Measurements from ENCODE around the gene SLIT3. TPM values are rescaled to one million over a fixed set of nuclear protein-coding genes. Genes with fewer than 3 reads are reported as not detected.

The SLIT3 gene
- polyA plus RNA-seq, 1 of the 3 experiments (the other 2 are of a cell fraction), result 119 TPM

DNA sequence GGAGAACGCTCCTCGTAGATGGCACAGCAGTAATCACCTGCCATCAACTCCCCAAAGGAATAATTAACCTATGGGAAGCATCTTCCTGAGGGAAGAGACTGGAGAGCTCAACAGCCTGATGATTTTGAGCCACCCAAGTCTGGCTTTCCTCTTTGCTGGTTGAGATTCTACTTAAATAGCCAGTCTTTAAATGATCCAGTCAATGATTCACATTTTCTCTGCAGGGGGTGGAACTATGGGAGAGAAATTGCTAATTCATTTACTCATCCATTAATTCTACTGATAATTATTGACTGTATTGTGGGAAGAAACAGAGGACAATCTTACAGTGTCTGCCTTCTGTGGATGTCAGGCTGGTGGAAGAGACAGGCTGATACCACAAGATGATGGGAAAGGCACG, 366.8 kb downstream of the SLIT3 start:
- Histone ChIP-seq H4K20me1 (ENCODE audit: insufficient read depth) (no peaks in the 10 kb centered on the region), H3K4me1 (ENCODE audit: control insufficient read depth in 1 of 2, insufficient read depth in 2 of 2, low read depth in 1 of 2, low read length in 1 of 2) (peaks cover 0 to 5% of the 10 kb centered on the region in 2 experiments; a peak in 1 of 4 replicates), H3K36me3 (replicated peaks in 1 of 2; ENCODE audit: control insufficient read depth in 1 of 2, insufficient read depth in 2 of 2, low read length in 1 of 2) (no peaks in the 10 kb centered on the region), H3F3A (replicated peaks; ENCODE audit: insufficient read depth) (no peaks in the 10 kb centered on the region), H3K4me2 (no peak overlapping the region), H3K4me3 (ENCODE audit: low read depth in 2 of 2, low read length in 1 of 2) (no peak overlapping the region), H3K9me3 (no peaks in the 10 kb centered on the region), H3K9me2 (no peaks in the 10 kb centered on the region), H3K27me3 (ENCODE audit: insufficient read depth) (no peaks in the 10 kb centered on the region), H3K27ac (ENCODE audit: low read depth in 2 of 2, low read length in 1 of 2) (no peak overlapping the region), H3K79me2 (ENCODE audit: insufficient read depth) (no peaks in the 10 kb centered on the region), H3K9ac (no peak overlapping the region), H2AFZ (ENCODE audit: low read depth) (no peak overlapping the region)
- TF ChIP-seq MXI1 (IDR thresholded peaks at IDR 0.05; ENCODE audit: low read depth, low read length) (no peak), RAD21 (IDR thresholded peaks at IDR 0.05; ENCODE audit: low read length) (no peak), JUND (IDR thresholded peaks at IDR 0.05) (no peak), ELF1 (IDR thresholded peaks at IDR 0.05) (no peak), SMC3 (IDR thresholded peaks at IDR 0.05; ENCODE audit: low read depth, low read length) (no peak), TAF1 (IDR thresholded peaks at IDR 0.05; ENCODE audit: borderline replicate concordance, low read depth, low read length) (no peak)
- TF ChIP-seq, protein P1, sequence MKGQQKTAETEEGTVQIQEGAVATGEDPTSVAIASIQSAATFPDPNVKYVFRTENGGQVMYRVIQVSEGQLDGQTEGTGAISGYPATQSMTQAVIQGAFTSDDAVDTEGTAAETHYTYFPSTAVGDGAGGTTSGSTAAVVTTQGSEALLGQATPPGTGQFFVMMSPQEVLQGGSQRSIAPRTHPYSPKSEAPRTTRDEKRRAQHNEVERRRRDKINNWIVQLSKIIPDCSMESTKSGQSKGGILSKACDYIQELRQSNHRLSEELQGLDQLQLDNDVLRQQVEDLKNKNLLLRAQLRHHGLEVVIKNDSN (IDR thresholded peaks at IDR 0.05; ENCODE audit: borderline replicate concordance, low read depth), result no peak
- TF ChIP-seq, protein P2, sequence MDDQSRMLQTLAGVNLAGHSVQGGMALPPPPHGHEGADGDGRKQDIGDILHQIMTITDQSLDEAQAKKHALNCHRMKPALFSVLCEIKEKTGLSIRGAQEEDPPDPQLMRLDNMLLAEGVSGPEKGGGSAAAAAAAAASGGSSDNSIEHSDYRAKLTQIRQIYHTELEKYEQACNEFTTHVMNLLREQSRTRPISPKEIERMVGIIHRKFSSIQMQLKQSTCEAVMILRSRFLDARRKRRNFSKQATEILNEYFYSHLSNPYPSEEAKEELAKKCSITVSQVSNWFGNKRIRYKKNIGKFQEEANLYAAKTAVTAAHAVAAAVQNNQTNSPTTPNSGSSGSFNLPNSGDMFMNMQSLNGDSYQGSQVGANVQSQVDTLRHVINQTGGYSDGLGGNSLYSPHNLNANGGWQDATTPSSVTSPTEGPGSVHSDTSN (IDR thresholded peaks at IDR 0.05), result no peak
- ChIA-PET POLR2A (no interaction called here), CTCF (interaction anchor here (2.2 kb wide), 1 partner anchor 13 kb away, joined by 8 read pairs; no protein-coding TSS in a partner anchor)
- DNase-seq, result no peak
- WGBS (ENCODE audit: low lambda C conversion rate), result 98% methylated on average over 3 of the region's 3 CpGs

DNA sequence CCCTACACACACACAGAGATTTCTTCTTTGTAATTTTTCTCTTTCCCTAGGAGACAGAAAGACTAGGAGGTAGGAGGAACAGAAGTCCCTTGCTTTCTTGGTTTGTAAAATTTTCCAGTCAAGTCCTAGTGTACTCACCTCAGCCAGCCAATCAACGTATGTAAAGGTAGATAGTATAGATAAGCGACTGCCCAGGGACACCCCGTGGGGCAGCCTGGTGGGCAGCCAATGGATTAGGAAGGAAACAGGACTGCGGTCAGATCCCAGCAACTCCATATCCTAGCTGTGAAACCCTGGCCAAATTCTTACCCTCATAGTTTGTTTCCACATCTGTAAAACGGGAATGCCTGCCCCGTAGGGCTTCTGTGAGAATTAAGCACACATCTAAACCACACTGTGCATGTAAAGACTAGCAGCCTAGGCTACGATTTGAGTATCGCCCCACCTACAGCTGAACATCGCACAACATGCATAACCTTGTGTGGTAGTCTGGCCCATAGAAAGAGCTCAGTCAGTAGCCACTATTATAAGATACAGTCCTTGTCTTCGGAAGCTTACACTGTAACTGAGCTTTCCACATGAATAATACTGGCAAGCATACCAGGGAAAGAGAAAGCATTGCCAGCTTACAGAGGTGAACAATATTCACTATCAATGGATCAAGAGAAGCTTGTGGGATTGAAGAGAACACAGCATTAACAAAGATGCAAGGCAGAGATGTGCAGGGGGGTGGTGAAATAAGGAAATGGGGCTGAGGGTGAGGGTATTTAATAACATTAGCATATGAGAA, 368.3 kb downstream of the SLIT3 start:
- Histone ChIP-seq H4K20me1 (ENCODE audit: insufficient read depth) (no peaks in the 10 kb centered on the region), H3K4me2 (no peak overlapping the region), H3K36me3 (replicated peaks in 1 of 2; ENCODE audit: control insufficient read depth in 1 of 2, insufficient read depth in 2 of 2, low read length in 1 of 2) (no peaks in the 10 kb centered on the region), H3K4me1 (ENCODE audit: control insufficient read depth in 1 of 2, insufficient read depth in 2 of 2, low read depth in 1 of 2, low read length in 1 of 2) (peaks cover 0 to 2% of the 10 kb centered on the region in 2 experiments; a peak in 1 of 4 replicates), H3K9me3 (no peaks in the 10 kb centered on the region), H3K9ac (no peak overlapping the region), H2AFZ (ENCODE audit: low read depth) (no peak overlapping the region), H3K27me3 (ENCODE audit: insufficient read depth) (no peaks in the 10 kb centered on the region), H3K79me2 (ENCODE audit: insufficient read depth) (no peaks in the 10 kb centered on the region), H3F3A (replicated peaks; ENCODE audit: insufficient read depth) (no peaks in the 10 kb centered on the region), H3K9me2 (no peaks in the 10 kb centered on the region), H3K4me3 (ENCODE audit: low read depth in 2 of 2, low read length in 1 of 2) (no peak overlapping the region), H3K27ac (ENCODE audit: low read depth in 2 of 2, low read length in 1 of 2) (no peak overlapping the region)
- POLR2A ChIA-PET, result no interaction called here
- no peak for DNase-seq
- TF ChIP-seq NRF1 (IDR thresholded peaks at IDR 0.05; ENCODE audit: low read depth, low read length) (no peak), POLR2AphosphoS5 (IDR thresholded peaks at IDR 0.05; ENCODE audit: low read depth, low read length) (no peak), ELF1 (IDR thresholded peaks at IDR 0.05) (no peak), RAD21 (IDR thresholded peaks at IDR 0.05; ENCODE audit: low read length) (no peak), FOSL2 (IDR thresholded peaks at IDR 0.05; ENCODE audit: borderline replicate concordance, low read depth) (no peak)
- TF ChIP-seq, protein P3, sequence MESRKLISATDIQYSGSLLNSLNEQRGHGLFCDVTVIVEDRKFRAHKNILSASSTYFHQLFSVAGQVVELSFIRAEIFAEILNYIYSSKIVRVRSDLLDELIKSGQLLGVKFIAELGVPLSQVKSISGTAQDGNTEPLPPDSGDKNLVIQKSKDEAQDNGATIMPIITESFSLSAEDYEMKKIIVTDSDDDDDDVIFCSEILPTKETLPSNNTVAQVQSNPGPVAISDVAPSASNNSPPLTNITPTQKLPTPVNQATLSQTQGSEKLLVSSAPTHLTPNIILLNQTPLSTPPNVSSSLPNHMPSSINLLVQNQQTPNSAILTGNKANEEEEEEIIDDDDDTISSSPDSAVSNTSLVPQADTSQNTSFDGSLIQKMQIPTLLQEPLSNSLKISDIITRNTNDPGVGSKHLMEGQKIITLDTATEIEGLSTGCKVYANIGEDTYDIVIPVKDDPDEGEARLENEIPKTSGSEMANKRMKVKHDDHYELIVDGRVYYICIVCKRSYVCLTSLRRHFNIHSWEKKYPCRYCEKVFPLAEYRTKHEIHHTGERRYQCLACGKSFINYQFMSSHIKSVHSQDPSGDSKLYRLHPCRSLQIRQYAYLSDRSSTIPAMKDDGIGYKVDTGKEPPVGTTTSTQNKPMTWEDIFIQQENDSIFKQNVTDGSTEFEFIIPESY (IDR thresholded peaks at IDR 0.05; ENCODE audit: borderline replicate concordance, low read depth), result no peak
- 94% methylated on average over 9 of the region's 10 CpGs for WGBS (ENCODE audit: low lambda C conversion rate)
- CTCF ChIA-PET, result interaction anchor here (0.6 to 2.2 kb wide), 3 partner anchors 10 to 664 kb away, joined by 3 to 8 read pairs (median 3); no protein-coding TSS in a partner anchor

All from SK-N-SH (cell line).